WTC11 (cell line): ENCODE data around the gene ZFP90. TPM values are rescaled to one million over a fixed set of nuclear protein-coding genes. Genes with fewer than 3 reads are reported as not detected.

Source experiments
- ATF3 ChIP-seq: sonication (generic); formaldehyde crosslinking; conservative IDR thresholded peaks from 2 replicates; pipeline ENCODE4 v1.8.1; 2022; ENCODE audit warnings: mild to moderate bottlenecking, missing genetic modification reagents
- CBFB ChIP-seq: sonication (generic); formaldehyde crosslinking; IDR thresholded peaks from 2 replicates; pipeline ENCODE4 v1.8.1; 2022; ENCODE audit warnings: mild to moderate bottlenecking, low read depth, missing genetic modification reagents
- ETV6 ChIP-seq: sonication (generic); formaldehyde crosslinking; IDR thresholded peaks from 2 replicates; pipeline ENCODE4 v1.8.1; 2022; ENCODE audit warnings: mild to moderate bottlenecking, missing genetic modification reagents
- HMGA2 ChIP-seq: fragments of 250-450 bp; sonication (Bioruptor Pico); IDR thresholded peaks from 2 replicates; pipeline ENCODE4 v1.4.0; 2021; ENCODE audit warnings: mild to moderate bottlenecking, moderate library complexity
- MYBL2 ChIP-seq: sonication (generic); formaldehyde crosslinking; IDR thresholded peaks from 2 replicates; pipeline ENCODE4 v1.8.1; 2023; ENCODE audit warnings: mild to moderate bottlenecking, moderate library complexity, missing genetic modification reagents
- NFATC4 ChIP-seq: fragments of 250-450 bp; sonication (Bioruptor Pico); IDR thresholded peaks from 2 replicates; pipeline ENCODE4 v1.9.0; 2021; ENCODE audit warnings: mild to moderate bottlenecking
- NR3C1 ChIP-seq: sonication (generic); formaldehyde crosslinking; conservative IDR thresholded peaks from 2 replicates; pipeline ENCODE4 v1.8.1; 2023; ENCODE audit warnings: low read depth, mild to moderate bottlenecking, missing genetic modification reagents
- PREB ChIP-seq: sonication (generic); formaldehyde crosslinking; IDR thresholded peaks from 2 replicates; pipeline ENCODE4 v1.8.1; 2022; ENCODE audit warnings: mild to moderate bottlenecking, missing genetic modification reagents, moderate library complexity, borderline replicate concordance
- PRRX2 ChIP-seq: fragments of 250-450 bp; sonication (Bioruptor Pico); IDR thresholded peaks from 2 replicates; pipeline ENCODE4 v1.8.0; 2021; ENCODE audit warnings: mild to moderate bottlenecking
- RELA ChIP-seq: sonication (generic); formaldehyde crosslinking; IDR thresholded peaks from 2 replicates; pipeline ENCODE4 v1.8.1; 2022; ENCODE audit warnings: missing genetic modification reagents, mild to moderate bottlenecking, borderline replicate concordance
- SMAD4 ChIP-seq: sonication (generic); formaldehyde crosslinking; IDR thresholded peaks from 2 replicates; pipeline ENCODE4 v1.8.0; 2022; ENCODE audit warnings: mild to moderate bottlenecking, missing genetic modification reagents
- SP1 ChIP-seq: sonication (generic); formaldehyde crosslinking; conservative IDR thresholded peaks from 2 replicates; pipeline ENCODE4 v1.8.1; 2022; ENCODE audit warnings: missing genetic modification reagents
- STAT6 ChIP-seq: sonication (generic); formaldehyde crosslinking; conservative IDR thresholded peaks from 2 replicates; pipeline ENCODE4 v1.8.1; 2023; ENCODE audit warnings: mild to moderate bottlenecking, low read depth, missing genetic modification reagents, moderate library complexity
- USF2 ChIP-seq: sonication (generic); formaldehyde crosslinking; IDR thresholded peaks from 2 replicates; pipeline ENCODE4 v1.8.1; 2023; ENCODE audit warnings: mild to moderate bottlenecking, missing genetic modification reagents, moderate library complexity
- ZBTB43 ChIP-seq: sonication (generic); formaldehyde crosslinking; IDR thresholded peaks from 2 replicates; pipeline ENCODE4 v1.8.1; 2023; ENCODE audit warnings: mild to moderate bottlenecking, missing genetic modification reagents
- ZNF263 ChIP-seq: sonication (generic); formaldehyde crosslinking; IDR thresholded peaks from 2 replicates; pipeline ENCODE4 v1.8.1; 2022; ENCODE audit warnings: low read depth, mild to moderate bottlenecking, moderate library complexity, missing genetic modification reagents
- ZNF281 ChIP-seq: sonication (generic); formaldehyde crosslinking; IDR thresholded peaks from 2 replicates; pipeline ENCODE4 v1.8.0; 2023; ENCODE audit warnings: mild to moderate bottlenecking, missing genetic modification reagents
- ZNF317 ChIP-seq: sonication (generic); formaldehyde crosslinking; IDR thresholded peaks from 2 replicates; pipeline ENCODE4 v1.8.1; 2023; ENCODE audit warnings: low read depth, mild to moderate bottlenecking, moderate library complexity, missing genetic modification reagents, borderline replicate concordance
- ZNF396 ChIP-seq: fragments of 250-450 bp; sonication (Bioruptor Pico); IDR thresholded peaks from 2 replicates; pipeline ENCODE4 v1.8.0; 2021; ENCODE audit warnings: mild to moderate bottlenecking, moderate library complexity, borderline replicate concordance
- ZNF423 ChIP-seq: fragments of 250-450 bp; sonication (Bioruptor Pico); IDR thresholded peaks from 2 replicates; pipeline ENCODE4 v2.1.2; 2022; ENCODE audit warnings: mild to moderate bottlenecking, moderate library complexity
- total RNA-seq: library from RNA; stranded (reverse); gene quantifications from 3 replicates; pipeline ENCODE4 v1.2.3, GENCODE V29; 2021

ZFP90 gene
- total RNA-seq, 1 experiment from 2014 or later: 21.7 TPM

- TF ChIP-seq ZNF281 (CRISPR knock-in tag) (peak; percentile 93; the same call in 1 of the 2 replicates), NFATC4 (CRISPR knock-in tag) (no peak), SMAD4 (CRISPR knock-in tag) (0 out of 2 replicates have a peak, but pooled peaks have one; percentile 57), ZNF317 (peak; percentile 75), NR3C1 (CRISPR knock-in tag) (peak; percentile 97), ZNF423 (CRISPR knock-in tag) (no peak), ZNF396 (CRISPR knock-in tag) (no peak), ZBTB43 (CRISPR knock-in tag) (peak; percentile 98), STAT6 (CRISPR knock-in tag) (no peak), HMGA2 (no peak), ZNF263 (CRISPR knock-in tag) (peak; percentile 65), ATF3 (CRISPR knock-in tag) (0 out of 2 replicates have a peak, but pooled peaks have one; percentile 72), PRRX2 (CRISPR knock-in tag) (no peak), PREB (CRISPR knock-in tag) (peak; percentile 93), ETV6 (CRISPR knock-in tag) (peak; percentile 97), MYBL2 (peak; percentile 97), USF2 (peak; percentile 50; the same call in 1 of the 2 replicates), CBFB (CRISPR knock-in tag) (peak; percentile 96), RELA (CRISPR knock-in tag) (peak; percentile 99), SP1 (CRISPR knock-in tag) (peak; percentile 81)
These were observed 9.0 kb upstream of the ZFP90 start (continued) for GRCh38 chr16:68529931-68530701.
